ENCODE data around the gene TOMT. TPM values are rescaled to one million over a fixed set of nuclear protein-coding genes. Genes with fewer than 3 reads are reported as not detected.
A peak's percentile ranks its signal among the peaks of the same experiment; 100 is the strongest.

TOMT gene, protein sequence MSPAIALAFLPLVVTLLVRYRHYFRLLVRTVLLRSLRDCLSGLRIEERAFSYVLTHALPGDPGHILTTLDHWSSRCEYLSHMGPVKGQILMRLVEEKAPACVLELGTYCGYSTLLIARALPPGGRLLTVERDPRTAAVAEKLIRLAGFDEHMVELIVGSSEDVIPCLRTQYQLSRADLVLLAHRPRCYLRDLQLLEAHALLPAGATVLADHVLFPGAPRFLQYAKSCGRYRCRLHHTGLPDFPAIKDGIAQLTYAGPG
- 0.14 TPM in 1 of 2 replicates, not detected in the other for total RNA-seq (2014; rRNA removed; shearing (Covaris generic))

DNA sequence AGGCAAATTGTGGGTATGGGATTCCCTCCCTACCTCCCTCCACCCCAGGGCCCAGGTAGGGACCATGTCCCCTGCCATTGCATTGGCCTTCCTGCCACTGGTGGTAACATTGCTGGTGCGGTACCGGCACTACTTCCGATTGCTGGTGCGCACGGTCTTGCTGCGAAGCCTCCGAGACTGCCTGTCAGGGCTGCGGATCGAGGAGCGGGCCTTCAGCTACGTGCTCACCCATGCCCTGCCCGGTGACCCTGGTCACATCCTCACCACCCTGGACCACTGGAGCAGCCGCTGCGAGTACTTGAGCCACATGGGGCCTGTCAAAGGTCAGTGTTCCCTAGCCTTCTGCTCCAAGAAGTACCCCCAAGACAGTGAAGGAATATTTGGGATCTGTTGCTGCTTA, at the start of gene TOMT:
Gene TOMT (plus strand): TSS at position 37 of the 400 bp plus-strand sequence. CDS start 28 bp downstream, at position 65.
- H3K4me3 ChIP-seq (ENCODE audit: insufficient read depth, low read depth, low read length), result no peak within 1 kb of the TSS
- H3K27me3 ChIP-seq (ENCODE audit: control insufficient read depth, insufficient read depth, low read length), result no peaks in the 10 kb centered on the region; the same call in 1 of the 2 replicates
- peaks cover under 1% of the 10 kb centered on the region for H3K36me3 ChIP-seq (replicated peaks; ENCODE audit: control insufficient read depth, insufficient read depth, low read length)
- DNase-seq, result no peak

DNA sequence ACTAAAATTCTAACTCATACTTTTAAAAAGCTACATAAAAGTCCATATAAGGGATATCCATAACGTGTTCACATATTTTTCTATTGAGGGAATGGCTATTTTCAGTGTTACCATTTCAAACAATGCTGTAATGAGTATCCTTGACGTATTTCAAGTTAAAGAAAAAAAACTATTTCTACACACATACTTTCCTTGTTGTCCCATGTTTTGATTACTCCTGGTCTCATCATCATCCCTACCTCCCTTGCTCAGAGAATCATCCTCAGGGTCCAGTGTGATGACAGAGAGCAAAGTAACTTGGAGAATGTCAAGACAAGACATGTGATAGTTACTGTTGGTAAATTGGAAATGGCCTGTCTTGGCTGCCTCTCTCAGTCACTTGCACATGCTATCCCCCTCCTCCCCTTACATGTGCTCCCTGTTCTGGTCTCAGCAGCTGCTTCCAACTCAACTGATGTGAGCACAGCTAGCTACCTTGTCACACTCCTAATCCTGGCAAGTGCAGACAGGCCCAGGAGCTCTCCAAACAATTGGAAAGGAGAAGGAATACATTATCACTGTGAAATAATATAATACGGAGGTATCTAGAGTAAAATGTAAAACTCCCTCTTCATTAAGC, 47.2 kb upstream of the TOMT start:
- Histone ChIP-seq H3K36me3 (replicated peaks; ENCODE audit: control insufficient read depth, insufficient read depth, low read length) (no peaks in the 10 kb centered on the region), H3K27me3 (ENCODE audit: control insufficient read depth, insufficient read depth, low read length) (no peaks in the 10 kb centered on the region), H3K4me3 (ENCODE audit: insufficient read depth, low read depth, low read length) (no peak overlapping the region)
- DNase-seq, result no peak

DNA sequence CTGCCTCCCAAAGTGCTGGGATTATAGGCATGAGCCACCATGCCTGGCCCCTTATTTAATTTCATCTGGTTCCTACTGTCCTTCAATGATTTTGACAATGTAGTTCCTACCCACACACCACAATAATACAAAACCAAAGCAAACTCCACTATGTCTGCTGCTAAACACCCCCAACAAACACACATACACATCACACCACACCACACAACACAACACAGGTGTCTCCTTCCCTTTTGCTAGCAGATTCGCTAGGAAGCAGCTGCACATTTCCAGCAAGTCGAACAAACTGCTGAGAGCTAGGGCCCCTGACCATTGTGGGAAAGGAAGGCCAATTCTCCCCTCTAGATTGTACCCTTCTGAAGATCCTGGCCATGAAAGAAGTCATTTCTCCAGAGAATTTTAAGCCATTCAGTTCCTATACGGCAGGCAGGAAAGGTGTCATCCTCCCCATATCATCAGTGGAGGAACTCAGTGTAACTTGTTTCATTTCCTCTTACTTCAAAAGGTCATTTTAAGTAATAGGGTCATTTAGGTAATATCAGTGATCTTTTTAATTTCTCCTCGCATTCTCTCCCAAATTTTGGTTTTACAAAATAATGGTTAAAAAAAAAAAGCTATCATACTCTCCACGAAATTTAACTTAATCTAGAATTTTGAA, 43.9 kb upstream of the TOMT start:
- H3K4me3 ChIP-seq (ENCODE audit: insufficient read depth, low read depth, low read length), result no peak overlapping the region
- no peak for DNase-seq
- no peaks in the 10 kb centered on the region for H3K27me3 ChIP-seq (ENCODE audit: control insufficient read depth, insufficient read depth, low read length)
- no peaks in the 10 kb centered on the region; the same call in 1 of the 2 replicates for H3K36me3 ChIP-seq (replicated peaks; ENCODE audit: control insufficient read depth, insufficient read depth, low read length)

DNA sequence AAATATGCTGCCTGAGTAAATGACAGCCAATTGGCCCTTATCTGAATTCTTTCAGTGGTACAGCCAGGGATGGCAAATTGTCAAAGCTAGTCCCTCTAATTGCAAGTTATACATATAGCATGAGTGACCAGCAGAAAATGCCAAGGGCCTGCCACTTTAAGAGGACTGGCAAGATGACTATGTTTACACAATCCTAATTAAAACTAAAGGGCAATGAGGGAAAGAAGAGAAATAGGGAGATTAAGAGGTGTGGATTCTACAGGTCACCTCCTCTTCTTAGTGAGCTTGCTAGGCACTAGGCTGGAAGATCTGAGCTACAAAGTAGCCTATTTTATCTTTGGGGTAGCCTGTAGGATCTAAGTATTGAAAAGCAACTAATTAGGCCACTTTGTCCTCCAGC, 38.9 kb upstream of the TOMT start:
- Histone ChIP-seq H3K27me3 (ENCODE audit: control insufficient read depth, insufficient read depth, low read length) (no peaks in the 10 kb centered on the region), H3K36me3 (replicated peaks; ENCODE audit: control insufficient read depth, insufficient read depth, low read length) (no peaks in the 10 kb centered on the region; the same call in none of the 2 replicates), H3K4me3 (ENCODE audit: insufficient read depth, low read depth, low read length) (no peak overlapping the region)
- DNase-seq, result no peak

DNA sequence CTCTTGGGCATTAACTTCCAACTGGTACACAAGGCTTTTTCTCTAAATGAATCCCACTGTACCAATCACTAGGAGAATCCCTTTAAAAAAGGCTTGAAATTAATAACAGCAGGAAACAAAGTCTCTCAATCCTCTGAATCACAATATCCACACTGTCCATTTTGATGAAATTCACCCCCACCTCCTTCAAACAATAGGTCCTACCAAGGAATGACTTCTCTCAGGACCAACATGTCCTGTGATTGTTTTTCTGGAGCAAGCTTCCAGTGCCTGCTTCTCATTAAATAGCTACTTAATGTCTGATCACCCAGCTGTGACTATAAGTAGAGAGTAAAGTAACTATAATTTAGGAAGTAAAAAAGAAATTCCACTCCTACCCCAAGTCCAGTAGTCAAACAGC, 38.5 kb upstream of the TOMT start:
- DNase-seq, result no peak
- Histone ChIP-seq H3K27me3 (ENCODE audit: control insufficient read depth, insufficient read depth, low read length) (no peaks in the 10 kb centered on the region), H3K36me3 (replicated peaks; ENCODE audit: control insufficient read depth, insufficient read depth, low read length) (no peaks in the 10 kb centered on the region; the same call in none of the 2 replicates), H3K4me3 (ENCODE audit: insufficient read depth, low read depth, low read length) (no peak overlapping the region)

DNA sequence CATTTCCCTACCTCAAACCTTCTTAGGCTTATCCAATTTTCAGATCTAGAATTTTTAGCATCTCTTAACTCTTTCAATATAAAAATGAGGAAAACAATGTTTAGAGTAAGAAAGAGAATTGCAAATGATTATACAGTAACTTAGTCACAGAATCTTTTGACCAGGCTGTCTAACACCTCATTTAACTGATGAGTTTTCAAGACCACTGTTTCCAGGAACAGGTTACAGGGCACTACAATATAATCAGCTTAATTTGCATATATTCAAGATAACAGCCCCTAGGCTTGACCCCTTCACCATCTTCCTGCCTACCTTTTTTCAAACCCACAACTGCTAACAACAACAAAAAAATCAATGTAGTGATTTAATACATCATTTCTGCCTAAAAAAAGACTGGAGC, 38.0 kb upstream of the TOMT start:
- Histone ChIP-seq H3K36me3 (replicated peaks; ENCODE audit: control insufficient read depth, insufficient read depth, low read length) (no peaks in the 10 kb centered on the region; the same call in none of the 2 replicates), H3K4me3 (ENCODE audit: insufficient read depth, low read depth, low read length) (no peak overlapping the region), H3K27me3 (ENCODE audit: control insufficient read depth, insufficient read depth, low read length) (no peaks in the 10 kb centered on the region)
- DNase-seq, result no peak

DNA sequence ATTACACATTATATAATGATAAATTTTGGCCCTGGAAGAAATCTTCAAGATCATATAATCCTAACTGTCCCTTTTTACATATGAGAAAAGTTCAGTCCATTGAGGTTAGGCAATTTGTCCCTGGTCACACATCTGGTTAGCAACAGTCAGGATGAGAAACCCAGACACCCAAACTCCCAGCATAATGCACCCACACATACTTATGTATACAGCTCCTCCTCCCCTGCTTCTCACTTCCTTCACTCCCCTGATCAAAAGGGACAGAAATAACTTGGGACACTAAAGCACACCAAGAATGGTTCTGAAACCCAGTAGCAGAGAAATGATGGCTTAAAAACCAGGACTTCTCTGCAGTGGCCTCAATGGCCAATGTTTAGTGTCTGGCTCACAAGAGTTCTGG, 36.5 kb upstream of the TOMT start:
- no peaks in the 10 kb centered on the region; the same call in none of the 2 replicates for H3K36me3 ChIP-seq (replicated peaks; ENCODE audit: control insufficient read depth, insufficient read depth, low read length)
- no peaks in the 10 kb centered on the region for H3K27me3 ChIP-seq (ENCODE audit: control insufficient read depth, insufficient read depth, low read length)
- H3K4me3 ChIP-seq (ENCODE audit: insufficient read depth, low read depth, low read length), result no peak overlapping the region
- no peak for DNase-seq

DNA sequence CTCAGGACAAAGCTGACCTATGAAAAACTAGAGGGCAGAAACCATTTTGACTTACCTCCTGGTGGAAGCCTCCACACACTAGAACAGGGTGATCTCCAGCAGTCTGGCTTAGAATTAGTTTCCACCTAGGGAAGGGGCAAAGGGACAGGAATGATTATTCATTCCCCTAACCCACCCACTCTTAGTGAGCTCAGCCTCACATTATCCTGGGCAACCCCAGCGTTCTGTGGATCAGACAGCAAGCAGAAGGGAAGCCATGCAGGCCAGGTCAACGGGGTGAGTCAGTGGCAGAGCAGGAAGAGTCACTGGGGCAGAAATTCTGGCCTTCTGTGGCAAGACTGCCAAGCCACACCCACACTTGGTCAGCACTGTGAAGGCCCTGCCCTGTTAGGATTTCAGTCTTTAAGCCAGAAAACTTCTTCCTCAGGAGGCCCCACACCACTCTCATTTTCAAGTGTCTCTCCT, 35.9 kb upstream of the TOMT start:
- H3K27me3 ChIP-seq (ENCODE audit: control insufficient read depth, insufficient read depth, low read length), result no peaks in the 10 kb centered on the region
- no peaks in the 10 kb centered on the region; the same call in none of the 2 replicates for H3K36me3 ChIP-seq (replicated peaks; ENCODE audit: control insufficient read depth, insufficient read depth, low read length)
- H3K4me3 ChIP-seq (ENCODE audit: insufficient read depth, low read depth, low read length), result no peak overlapping the region
- no peak for DNase-seq

DNA sequence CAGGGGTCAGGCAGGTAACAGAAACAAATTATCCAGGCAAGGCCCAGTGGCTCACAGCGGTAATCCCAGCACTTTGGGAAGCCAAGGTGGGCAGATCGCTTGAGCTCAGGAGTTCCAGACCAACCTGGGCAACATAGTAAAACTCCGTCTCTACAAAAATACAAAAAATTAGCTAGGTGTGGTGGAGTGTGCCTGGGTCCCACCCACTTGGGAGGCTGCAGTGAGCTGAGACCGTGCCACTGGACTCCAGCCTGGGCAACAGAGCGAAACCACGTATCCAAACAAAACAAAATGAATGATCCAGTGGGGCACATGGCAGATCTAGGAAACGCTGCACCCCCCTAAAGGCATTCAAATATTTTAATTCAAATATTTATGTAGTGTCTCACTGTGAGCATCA, 35.2 kb upstream of the TOMT start:
- Histone ChIP-seq H3K27me3 (ENCODE audit: control insufficient read depth, insufficient read depth, low read length) (no peaks in the 10 kb centered on the region), H3K4me3 (ENCODE audit: insufficient read depth, low read depth, low read length) (no peak overlapping the region), H3K36me3 (replicated peaks; ENCODE audit: control insufficient read depth, insufficient read depth, low read length) (no peaks in the 10 kb centered on the region; the same call in 1 of the 2 replicates)
- no peak for DNase-seq

DNA sequence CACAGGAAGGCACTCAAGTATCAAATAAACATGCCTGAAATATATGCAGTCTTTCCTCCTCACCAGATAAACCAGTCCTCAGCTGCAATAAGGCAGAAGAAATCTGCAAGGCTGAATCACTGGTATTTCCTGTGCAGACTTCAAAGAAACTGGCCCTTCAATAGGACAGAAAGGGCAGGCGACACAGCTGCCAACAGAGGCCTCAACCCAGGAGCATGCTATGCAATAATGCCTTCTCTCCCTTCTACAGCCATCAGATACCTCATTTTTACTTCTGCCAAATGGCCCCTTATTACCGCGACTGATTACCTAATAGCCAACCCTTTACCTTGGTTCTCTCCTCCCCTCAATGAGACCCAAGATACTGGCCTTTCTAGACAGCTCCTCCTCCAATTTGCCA, 33.4 kb upstream of the TOMT start:
- no peak for DNase-seq
- H3K27me3 ChIP-seq (ENCODE audit: control insufficient read depth, insufficient read depth, low read length), result no peaks in the 10 kb centered on the region
- no peak overlapping the region for H3K4me3 ChIP-seq (ENCODE audit: insufficient read depth, low read depth, low read length)
- no peaks in the 10 kb centered on the region for H3K36me3 ChIP-seq (replicated peaks; ENCODE audit: control insufficient read depth, insufficient read depth, low read length)

DNA sequence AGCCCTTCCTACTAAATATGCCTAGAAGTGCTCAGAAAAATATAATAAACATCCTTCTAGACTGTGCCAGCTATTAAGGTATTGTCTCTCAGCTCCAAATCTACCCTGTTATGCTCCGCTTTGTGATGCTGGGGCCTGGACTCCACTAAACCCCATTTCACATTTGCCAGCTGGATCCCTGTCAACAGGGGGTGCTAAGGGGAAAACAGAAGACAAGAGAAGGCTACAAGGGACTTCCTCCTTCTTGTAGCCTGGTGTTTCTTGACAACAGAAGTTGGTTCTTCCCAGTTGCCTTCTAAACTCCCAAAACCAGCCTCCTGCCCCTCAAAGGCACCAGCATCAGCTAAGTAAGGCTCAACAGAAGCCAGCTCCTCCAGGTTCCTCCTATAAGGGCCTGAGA, 30.6 kb upstream of the TOMT start:
- H3K36me3 ChIP-seq (replicated peaks; ENCODE audit: control insufficient read depth, insufficient read depth, low read length), result no peaks in the 10 kb centered on the region
- H3K27me3 ChIP-seq (ENCODE audit: control insufficient read depth, insufficient read depth, low read length), result no peaks in the 10 kb centered on the region
- DNase-seq, result peak; percentile 60
- H3K4me3 ChIP-seq (ENCODE audit: insufficient read depth, low read depth, low read length), result no peak overlapping the region

DNA sequence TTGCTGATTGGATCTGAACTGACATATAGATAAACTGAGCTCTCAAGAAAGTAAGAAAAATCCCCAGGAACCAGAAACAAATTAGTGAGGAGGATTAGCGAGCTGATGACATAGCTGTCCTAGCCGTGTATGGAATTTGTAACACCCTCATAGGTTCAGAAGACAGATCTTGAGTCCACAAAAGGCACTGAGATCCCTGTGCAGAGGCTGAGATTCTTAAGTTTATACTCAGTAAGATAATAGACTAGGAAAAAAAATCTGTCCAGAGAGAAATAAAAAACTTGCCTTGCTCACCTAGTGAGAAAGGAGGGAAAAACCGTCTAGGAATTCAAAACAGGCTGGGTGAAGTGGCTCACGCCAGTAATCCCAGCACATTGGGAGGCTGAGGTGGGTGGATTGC, 30.0 kb upstream of the TOMT start:
- H3K27me3 ChIP-seq (ENCODE audit: control insufficient read depth, insufficient read depth, low read length), result no peaks in the 10 kb centered on the region
- no peaks in the 10 kb centered on the region for H3K36me3 ChIP-seq (replicated peaks; ENCODE audit: control insufficient read depth, insufficient read depth, low read length)
- DNase-seq, result no peak
- H3K4me3 ChIP-seq (ENCODE audit: insufficient read depth, low read depth, low read length), result no peak overlapping the region

DNA sequence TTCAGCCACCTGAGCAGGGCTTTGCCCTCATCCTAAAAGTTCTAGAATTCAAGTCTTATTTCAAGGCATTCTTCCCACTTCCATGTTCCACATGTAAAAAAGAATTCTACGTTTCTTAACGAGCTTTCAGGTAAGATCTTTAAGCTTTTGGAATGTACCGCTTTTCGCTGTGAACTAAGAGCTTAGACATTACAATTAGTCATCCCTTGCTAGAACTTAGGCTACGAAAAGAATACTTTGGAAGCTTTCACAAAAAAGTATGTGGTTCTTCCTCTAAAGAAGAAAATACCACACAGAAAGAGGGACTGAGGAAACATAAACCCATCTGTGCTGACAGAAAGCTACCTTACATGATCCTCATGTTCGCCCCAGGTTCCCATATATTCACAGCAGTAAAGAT, 27.2 kb upstream of the TOMT start:
- DNase-seq, result no peak

DNA sequence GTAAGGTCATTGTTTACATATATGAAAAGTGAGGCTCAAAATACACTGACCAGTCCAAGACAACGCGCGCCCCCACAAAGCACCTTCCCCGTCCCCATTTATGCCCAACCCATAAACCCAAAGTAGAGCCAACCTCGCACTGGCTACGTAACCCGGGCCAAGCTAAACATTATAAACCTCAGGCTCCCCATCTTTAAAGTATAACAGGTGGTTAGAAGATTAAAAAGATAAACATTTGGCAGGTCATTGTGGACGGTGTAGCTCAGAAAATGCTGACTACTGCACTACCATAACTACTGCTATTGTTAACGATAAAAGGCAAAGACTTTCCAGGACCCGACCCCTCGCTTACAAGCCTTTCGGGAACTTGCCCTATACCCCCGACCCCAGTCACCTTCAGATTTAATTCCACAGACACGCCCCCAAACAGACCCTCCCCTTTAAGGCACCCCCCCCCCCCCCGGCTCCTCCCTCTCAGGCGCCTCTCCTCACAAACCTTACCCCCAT, 25.9 kb upstream of the TOMT start:
- no peaks in the 10 kb centered on the region for H3K27me3 ChIP-seq (ENCODE audit: control insufficient read depth, insufficient read depth, low read length)
- DNase-seq, result peak; percentile 87
- no peaks in the 10 kb centered on the region for H3K36me3 ChIP-seq (replicated peaks; ENCODE audit: control insufficient read depth, insufficient read depth, low read length)
- peak overlapping the region; percentile 76 for H3K4me3 ChIP-seq (ENCODE audit: insufficient read depth, low read depth, low read length)

More for the DNA sequence above, 27.2 kb upstream of the TOMT start:
- Histone ChIP-seq H3K27me3 (ENCODE audit: control insufficient read depth, insufficient read depth, low read length) (no peaks in the 10 kb centered on the region), H3K4me3 (ENCODE audit: insufficient read depth, low read depth, low read length) (no peak overlapping the region), H3K36me3 (replicated peaks; ENCODE audit: control insufficient read depth, insufficient read depth, low read length) (no peaks in the 10 kb centered on the region)
